OCI-LY3 (cell line): Measurements from ENCODE around the gene IMMP2L.

ENCODE experiments used
- H2AFZ ChIP-seq: fragments of 200-600, 300-600 bp; shearing (Covaris generic); 2 replicates; pipeline ENCODE4 v1.6.0; 2014; ENCODE audit warnings: antibody characterized with exemption, low read depth, low read length
- H3K27ac ChIP-seq: fragments of 200-600, 300-600 bp; sonication (generic); 2 replicates; pipeline ENCODE4 v1.5.1; 2014; ENCODE audit warnings: mild to moderate bottlenecking, low read length, moderate library complexity, mixed read lengths
- H3K27me3 ChIP-seq: fragments of 200-600, 300-600 bp; sonication (generic); 2 replicates; pipeline ENCODE4 v1.6.1; 2014; ENCODE audit warnings: low read depth, low read length, mixed read lengths
- H3K36me3 ChIP-seq: fragments of 200-600, 300-600 bp; sonication (generic); replicated peaks from 2 replicates; pipeline ENCODE3; 2014; ENCODE audit warnings: low read depth, low read length, mixed read lengths
- H3K4me1 ChIP-seq: fragments of 300-600, 200-600 bp; sonication (generic); 2 replicates; pipeline ENCODE4 v1.6.1; 2014; ENCODE audit warnings: low read length, mixed read lengths
- H3K4me2 ChIP-seq: fragments of 200-600, 300-600 bp; sonication (generic); 2 replicates; pipeline ENCODE4 v1.6.1; 2014; ENCODE audit warnings: low read length, mixed read lengths
- H3K4me3 ChIP-seq: fragments of 300-600, 200-600 bp; sonication (generic); 2 replicates; pipeline ENCODE4 v1.5.1; 2014; ENCODE audit warnings: antibody characterized with exemption, mild to moderate bottlenecking, low read length, moderate library complexity
- H3K79me2 ChIP-seq: fragments of 300-600, 200-600 bp; shearing (Covaris generic); 2 replicates; pipeline ENCODE4 v1.6.1; 2014; ENCODE audit warnings: mild to moderate bottlenecking, low read length, mixed read lengths
- H3K9ac ChIP-seq: fragments of 300-600, 200-600 bp; shearing (Covaris generic); 2 replicates; pipeline ENCODE4 v1.6.0; 2014; ENCODE audit warnings: mild to moderate bottlenecking, low read length, moderate library complexity
- H3K9me3 ChIP-seq: fragments of 200-600, 300-600 bp; shearing (Covaris generic); 2 replicates; pipeline ENCODE4 v1.6.1; 2014; ENCODE audit warnings: low read length, mixed read lengths; ENCODE audit not compliant: insufficient read depth
- H4K20me1 ChIP-seq: fragments of 200-600, 300-600 bp; sonication (generic); 2 replicates; pipeline ENCODE4 v1.6.1; 2016; ENCODE audit warnings: low read length, mixed read lengths; ENCODE audit not compliant: insufficient read depth
- CTCF ChIP-seq: fragments of 200-600, 300-600 bp; sonication (generic); IDR thresholded peaks from 2 replicates; pipeline ENCODE4 v1.5.1; 2014; ENCODE audit warnings: antibody characterized with exemption, low read length, low read depth
- EZH2phosphoT487 ChIP-seq: fragments of 200-600 bp; shearing (Covaris generic); IDR thresholded peaks from 2 replicates; pipeline ENCODE4 v1.6.1; 2018; ENCODE audit warnings: antibody characterized with exemption, mixed run types, low read depth

Gene IMMP2L

GRCh38 chr7:111346219-111346618 is 216.1 kb downstream of the IMMP2L start:
- Histone ChIP-seq H3K4me1 (peaks cover 4% of the 10 kb centered on the region; the same call in 1 of the 2 replicates), H3K4me3 (no peak overlapping the region), H3K9me3 (peaks cover 19% of the 10 kb centered on the region), H3K9ac (no peak overlapping the region), H3K79me2 (no peaks in the 10 kb centered on the region), H4K20me1 (no peaks in the 10 kb centered on the region), H3K36me3 (peaks cover 8% of the 10 kb centered on the region), H3K4me2 (no peak overlapping the region), H3K27ac (no peak overlapping the region), H2AFZ (no peak overlapping the region), H3K27me3 (no peaks in the 10 kb centered on the region)
- TF ChIP-seq CTCF: no peak
- no peak for TF ChIP-seq EZH2phosphoT487

- peaks cover 19% of the 10 kb centered on the region for H3K9me3 ChIP-seq
- H3K27ac ChIP-seq: no peak overlapping the region
- TF ChIP-seq EZH2phosphoT487 (no peak), CTCF (no peak)
- no peaks in the 10 kb centered on the region for H4K20me1 ChIP-seq
- no peak overlapping the region for H3K4me3 ChIP-seq
- no peaks in the 10 kb centered on the region for H3K4me1 ChIP-seq
- H3K4me2 ChIP-seq: no peak overlapping the region
- H3K36me3 ChIP-seq: peaks cover 8% of the 10 kb centered on the region
- no peak overlapping the region for H2AFZ ChIP-seq
- H3K9ac ChIP-seq: no peak overlapping the region
- H3K79me2 ChIP-seq: no peaks in the 10 kb centered on the region
- H3K27me3 ChIP-seq: no peaks in the 10 kb centered on the region
Measured at GRCh38 chr7:111343017-111343416, 219.3 kb downstream of the IMMP2L start.

- H3K4me3 ChIP-seq: no peak overlapping the region
- H3K9ac ChIP-seq: no peak overlapping the region
- no peak overlapping the region for H3K27ac ChIP-seq
- peaks cover 8% of the 10 kb centered on the region for H3K36me3 ChIP-seq
- peaks cover 13% of the 10 kb centered on the region for H3K9me3 ChIP-seq
- H3K4me2 ChIP-seq: no peak overlapping the region
- no peaks in the 10 kb centered on the region for H3K27me3 ChIP-seq
- H3K79me2 ChIP-seq: no peaks in the 10 kb centered on the region
- H4K20me1 ChIP-seq: no peaks in the 10 kb centered on the region
- H3K4me1 ChIP-seq: no peaks in the 10 kb centered on the region
- TF ChIP-seq EZH2phosphoT487 (no peak), CTCF (no peak)
- H2AFZ ChIP-seq: no peak overlapping the region
Measured at GRCh38 chr7:111339006-111339405, 223.3 kb downstream of the IMMP2L start.

GRCh38 chr7:111333010-111333409 is 229.3 kb downstream of the IMMP2L start:
- TF ChIP-seq CTCF (no peak), EZH2phosphoT487 (no peak)
- Histone ChIP-seq H3K79me2 (no peaks in the 10 kb centered on the region), H3K9me3 (no peaks in the 10 kb centered on the region), H4K20me1 (no peaks in the 10 kb centered on the region), H3K4me2 (no peak overlapping the region), H3K4me1 (peaks cover 15% of the 10 kb centered on the region), H3K9ac (no peak overlapping the region), H2AFZ (no peak overlapping the region), H3K36me3 (no peaks in the 10 kb centered on the region), H3K27ac (no peak overlapping the region), H3K27me3 (no peaks in the 10 kb centered on the region), H3K4me3 (no peak overlapping the region)
